GM19351 (cell line): ENCODE results near the gene GGT7.
"Not testable (repeated sequence)": the region's sequence is repeated elsewhere in the genome, so short reads cannot be mapped to it uniquely, and the experiment has no call there.

Experiments
- ATAC-seq: cut with Tn5 transposase; IDR thresholded peaks from one replicate; pipeline ENCODE4 v1.9.1; 2021; ENCODE audit warnings: mild to moderate bottlenecking, moderate library complexity; ENCODE audit not compliant: unreplicated experiment

Gene GGT7

GRCh38 chr20:34849778-34850177, 22.9 kb downstream of the GGT7 start:
- ATAC-seq, result no peak

DNA sequence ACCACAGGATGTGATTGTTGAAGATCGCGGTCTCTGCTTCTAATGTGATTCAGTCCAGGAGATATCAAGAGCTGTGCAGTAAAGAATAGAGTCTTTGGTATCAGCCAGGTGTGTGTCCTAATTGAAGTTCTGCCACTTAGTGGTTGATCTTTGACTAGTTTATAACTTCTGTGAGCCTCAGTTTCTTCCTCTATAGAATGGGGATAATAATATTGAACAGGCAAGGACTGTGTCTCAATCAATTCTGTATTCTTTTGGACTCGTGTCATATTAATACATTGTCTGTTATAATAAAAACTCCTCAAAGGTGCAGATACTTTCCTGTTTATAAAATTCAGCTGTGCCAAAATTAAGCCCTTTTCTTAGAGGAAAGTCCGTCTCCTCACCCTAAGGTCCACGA, 24.1 kb downstream of the GGT7 start:
- no peak for ATAC-seq

GRCh38 chr20:34843421-34843820, 29.2 kb downstream of the GGT7 start:
- no peak for ATAC-seq

DNA sequence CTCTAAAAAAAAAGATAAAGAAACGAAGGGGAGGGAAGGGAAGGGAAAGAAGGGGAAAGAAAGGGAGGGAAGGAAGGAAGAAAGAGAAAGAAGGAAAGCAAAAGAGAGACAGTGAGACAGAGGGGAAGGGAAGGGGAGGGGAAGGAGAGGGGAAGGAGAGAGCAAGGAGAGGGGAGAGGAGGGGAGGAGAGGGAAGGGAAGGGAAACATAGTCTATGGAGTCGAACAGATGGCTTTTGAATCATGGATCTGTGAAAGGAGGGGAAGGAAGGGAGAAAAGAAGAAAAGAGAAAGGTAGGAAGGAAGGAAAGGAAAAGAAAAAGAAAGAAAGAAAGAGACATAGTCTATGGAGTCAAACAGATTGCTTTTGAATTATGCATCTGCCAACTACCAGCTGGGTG, 30.5 kb downstream of the GGT7 start:
- no peak for ATAC-seq

DNA sequence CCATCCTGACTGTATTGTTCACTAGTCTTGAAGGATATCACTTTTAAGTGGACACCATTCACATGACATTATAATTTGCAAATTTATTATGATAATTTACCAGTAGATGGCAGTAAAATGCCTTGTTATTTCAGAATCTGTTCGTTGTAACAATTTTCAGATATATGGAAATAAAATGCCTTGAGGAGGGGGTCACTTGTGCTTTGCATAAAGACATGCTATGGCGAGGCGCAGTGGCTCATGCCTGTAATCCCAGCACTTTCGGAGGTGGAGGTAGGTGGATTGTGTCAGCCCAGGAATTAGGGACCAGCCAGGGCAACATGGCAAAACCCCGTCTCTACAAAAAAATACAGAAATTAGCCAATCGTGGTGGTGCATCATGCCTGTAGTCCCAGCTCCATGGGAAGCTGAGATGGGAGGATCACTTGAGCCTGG, 38.2 kb downstream of the GGT7 start:
- ATAC-seq, result no peak

GRCh38 chr20:34831936-34832335, 40.7 kb downstream of the GGT7 start:
- no peak for ATAC-seq

DNA sequence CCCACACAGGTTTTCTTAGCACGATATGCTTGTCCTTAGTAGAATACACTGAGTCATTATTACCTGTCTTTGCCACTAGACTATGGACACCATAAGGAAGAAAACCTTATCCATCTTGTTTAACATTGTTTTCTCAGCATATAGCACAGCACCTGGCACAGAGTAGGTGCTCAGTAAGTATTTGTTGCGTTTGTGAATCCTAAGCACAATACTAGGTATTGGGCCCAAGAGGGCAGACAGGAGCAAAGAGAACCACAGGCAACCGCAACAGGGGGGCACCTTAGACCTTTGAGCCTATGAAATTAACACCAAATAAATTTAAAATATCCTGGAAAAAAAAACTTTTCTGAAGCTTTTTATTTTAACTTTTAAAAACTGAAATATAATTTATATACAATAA, 43.5 kb downstream of the GGT7 start:
- ATAC-seq, result no peak

- peak; percentile 49 for ATAC-seq
Observed at GRCh38 chr20:34825530-34826362, 46.9 kb downstream of the GGT7 start, which contains the start of gene NCOA6. TSS of gene NCOA6 (minus strand) at chr20:34825651. CDS start at chr20:34782355, 43,296 bp downstream.

GRCh38 chr20:34824806-34825529, 47.7 kb downstream of the GGT7 start:
- peak; percentile 71 for ATAC-seq

DNA sequence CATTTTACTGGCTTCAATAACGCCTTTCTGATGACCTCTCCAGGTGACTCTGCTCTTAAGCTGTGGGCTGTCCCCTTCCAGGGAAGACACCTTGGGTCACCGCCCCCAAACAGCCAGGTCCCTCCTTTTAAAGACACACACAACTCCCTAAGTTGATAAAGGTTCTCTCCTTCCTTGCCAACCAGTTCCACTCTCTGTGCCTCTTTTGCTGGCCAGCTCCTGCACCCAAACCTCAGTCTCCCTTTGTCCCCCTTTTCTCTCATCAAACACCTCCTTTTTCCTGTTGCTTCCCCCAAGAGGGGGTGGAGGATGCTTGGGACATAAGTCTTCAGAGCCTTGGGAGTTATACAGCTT, 48.2 kb downstream of the GGT7 start:
- ATAC-seq, result peak; percentile 64

GRCh38 chr20:34824026-34824425, 48.6 kb downstream of the GGT7 start:
- no peak for ATAC-seq

GRCh38 chr20:34820805-34821578, 51.7 kb downstream of the GGT7 start:
- no peak for ATAC-seq

- ATAC-seq, result no peak
Observed at GRCh38 chr20:34817801-34818200, 54.9 kb downstream of the GGT7 start.

DNA sequence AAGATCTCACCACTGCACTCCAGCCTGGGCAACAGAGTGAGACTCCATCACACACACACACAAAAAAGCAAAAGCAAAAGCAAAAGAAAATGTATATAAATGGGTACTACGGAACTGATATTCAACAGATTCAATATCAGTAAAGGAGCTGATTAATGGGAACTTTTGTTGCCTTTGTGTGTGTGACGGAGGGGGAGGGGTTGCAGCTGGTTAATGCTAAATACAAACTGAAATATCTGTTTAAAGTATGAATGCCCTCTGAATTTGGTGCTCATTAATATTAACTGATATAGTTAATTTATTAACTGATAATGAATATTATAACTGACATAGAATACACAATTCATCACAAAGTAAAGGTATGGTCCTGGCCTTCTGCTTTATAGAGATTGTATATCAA, 55.6 kb downstream of the GGT7 start:
- ATAC-seq, result no peak

- ATAC-seq, result no peak
Observed at GRCh38 chr20:34815636-34816035, 57.0 kb downstream of the GGT7 start.

DNA sequence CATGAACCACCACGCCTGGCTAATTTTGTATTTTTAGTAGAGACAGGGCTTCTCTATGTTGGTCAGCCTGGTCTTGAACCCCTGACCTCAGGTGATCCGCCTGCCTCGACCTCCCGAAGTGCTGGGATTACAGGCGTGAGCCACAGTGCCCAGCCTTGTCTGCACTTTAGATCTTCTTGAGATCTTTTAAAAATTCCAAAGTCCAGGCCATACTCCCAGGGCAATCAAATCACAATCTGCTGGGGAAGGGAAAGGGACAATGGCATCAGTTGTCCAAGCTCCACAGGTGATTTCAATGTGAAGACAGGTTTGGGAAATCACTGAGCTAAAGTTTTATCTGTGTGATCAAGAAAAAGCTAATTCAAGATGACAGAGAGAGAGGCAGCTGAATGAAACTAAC, 64.1 kb downstream of the GGT7 start:
- ATAC-seq, result no peak

DNA sequence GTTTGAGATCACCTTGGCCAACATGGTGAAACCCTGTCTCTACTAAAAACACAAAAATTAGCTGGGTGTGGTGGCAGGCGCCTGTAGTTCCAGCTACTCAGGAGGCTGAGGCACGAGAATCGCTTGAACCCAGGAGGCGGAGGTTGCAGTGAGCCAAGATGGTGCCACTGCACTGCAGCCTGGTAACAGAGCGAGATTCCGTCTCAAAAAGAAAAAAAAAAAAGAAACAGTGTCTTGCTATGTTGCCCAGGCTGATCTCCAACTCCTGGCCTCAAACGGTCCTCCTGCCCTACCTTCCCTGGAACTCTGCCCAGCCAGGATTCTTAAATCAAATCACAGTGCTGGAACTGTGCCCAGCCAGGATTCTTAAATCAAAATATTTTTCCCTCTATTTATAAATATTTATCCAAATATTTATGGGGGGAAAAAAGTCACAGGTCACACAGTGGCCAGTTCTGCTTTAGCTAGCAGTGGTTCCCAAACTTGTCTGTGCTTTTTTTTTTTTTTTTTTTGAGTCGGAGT, 64.7 kb downstream of the GGT7 start:
- ATAC-seq, result not testable (repeated sequence)

- ATAC-seq, result no peak
Observed at GRCh38 chr20:34806255-34806654, 66.4 kb downstream of the GGT7 start.

DNA sequence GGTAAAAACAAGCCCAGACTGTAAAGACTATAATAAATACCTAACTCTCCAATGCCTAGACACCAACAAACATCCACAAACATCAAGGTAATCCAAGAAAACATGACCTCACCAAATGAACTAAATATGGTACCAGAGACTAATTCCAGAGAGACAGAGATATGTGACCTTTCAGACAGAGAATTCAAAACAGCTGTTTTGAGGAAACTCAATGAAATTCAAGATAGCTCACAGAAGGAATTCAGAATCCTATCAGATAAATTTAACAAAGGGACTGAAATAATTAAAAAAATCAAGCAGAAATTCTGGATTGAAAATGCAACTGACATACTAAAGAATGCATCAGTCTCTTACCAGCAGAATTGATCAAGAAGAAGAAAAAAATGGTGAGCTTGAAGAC, 73.8 kb downstream of the GGT7 start:
- no peak for ATAC-seq

GRCh38 chr20:34798328-34798727, 74.3 kb downstream of the GGT7 start:
- no peak for ATAC-seq
